CD4-positive, alpha-beta T cell treated with Interleukin-1 beta for 1 hour (primary cell): ENCODE measurements around the gene MDC1.
A peak's percentile ranks its signal among the peaks of the same experiment; 100 is the strongest.

Experiments
- DNase-seq, 2 donors: peaks; one replicate each; pipeline ENCODE4 v3.0.0-alpha.2; 2020 to 2022

The MDC1 gene

DNA sequence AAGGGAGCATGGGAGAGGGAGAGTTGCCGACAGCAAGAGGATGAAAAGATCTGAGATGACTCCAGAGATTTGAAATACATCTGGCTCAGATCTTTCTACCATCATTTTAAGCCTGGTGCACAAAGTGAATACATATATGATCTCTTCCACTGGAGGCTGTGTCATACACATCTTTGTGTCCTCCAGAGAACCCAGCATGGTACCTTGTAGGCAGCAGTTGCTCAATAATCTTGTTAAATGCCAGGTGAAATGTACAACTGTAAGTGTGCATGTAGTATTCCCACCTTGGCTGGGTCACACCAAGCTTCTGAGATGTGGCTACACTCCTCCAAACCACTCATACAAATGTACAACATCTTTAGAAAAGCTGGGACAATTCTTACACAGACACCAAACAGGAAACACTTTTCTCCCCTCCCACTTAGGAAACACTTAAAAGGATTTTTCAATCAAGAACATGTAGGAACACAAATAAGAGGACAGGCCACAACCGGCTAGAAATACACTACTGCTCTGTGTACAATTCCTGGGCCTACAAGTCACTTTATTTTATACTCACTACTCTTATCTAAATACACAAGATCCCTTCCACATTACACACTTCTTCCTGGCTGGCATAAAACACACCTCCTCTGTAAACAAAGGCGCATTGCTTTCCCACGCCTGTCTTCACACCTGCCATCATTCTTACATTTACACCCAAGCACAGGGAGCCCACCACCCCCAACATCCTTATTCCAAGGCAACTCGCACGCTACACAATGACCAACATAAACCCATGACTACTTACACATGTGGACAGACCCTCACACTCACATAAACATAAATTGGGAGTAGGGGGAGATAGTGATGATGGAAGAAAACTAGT lies 31.1 kb upstream of the MDC1 start:
- no peak for DNase-seq

DNA sequence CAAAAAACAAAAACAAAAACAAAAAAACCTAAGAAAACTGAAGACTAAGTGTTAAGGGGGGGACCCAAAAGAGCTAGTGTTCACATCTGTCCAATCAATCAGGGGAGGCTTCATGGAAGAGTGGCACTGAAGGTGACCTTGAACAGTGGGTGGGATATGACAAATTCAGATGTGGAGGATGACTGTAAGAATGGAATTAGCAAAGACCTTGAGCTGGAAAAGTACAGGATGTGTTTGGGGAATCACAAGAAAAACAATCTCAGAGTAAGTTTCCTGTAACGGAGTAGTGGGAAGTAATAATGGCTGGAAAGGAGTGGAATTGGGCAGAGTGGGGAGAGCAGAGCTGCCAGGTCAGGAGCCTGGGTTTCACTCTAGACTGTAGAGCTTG lies 30.2 kb upstream of the MDC1 start:
- DNase-seq: no peak

DNA sequence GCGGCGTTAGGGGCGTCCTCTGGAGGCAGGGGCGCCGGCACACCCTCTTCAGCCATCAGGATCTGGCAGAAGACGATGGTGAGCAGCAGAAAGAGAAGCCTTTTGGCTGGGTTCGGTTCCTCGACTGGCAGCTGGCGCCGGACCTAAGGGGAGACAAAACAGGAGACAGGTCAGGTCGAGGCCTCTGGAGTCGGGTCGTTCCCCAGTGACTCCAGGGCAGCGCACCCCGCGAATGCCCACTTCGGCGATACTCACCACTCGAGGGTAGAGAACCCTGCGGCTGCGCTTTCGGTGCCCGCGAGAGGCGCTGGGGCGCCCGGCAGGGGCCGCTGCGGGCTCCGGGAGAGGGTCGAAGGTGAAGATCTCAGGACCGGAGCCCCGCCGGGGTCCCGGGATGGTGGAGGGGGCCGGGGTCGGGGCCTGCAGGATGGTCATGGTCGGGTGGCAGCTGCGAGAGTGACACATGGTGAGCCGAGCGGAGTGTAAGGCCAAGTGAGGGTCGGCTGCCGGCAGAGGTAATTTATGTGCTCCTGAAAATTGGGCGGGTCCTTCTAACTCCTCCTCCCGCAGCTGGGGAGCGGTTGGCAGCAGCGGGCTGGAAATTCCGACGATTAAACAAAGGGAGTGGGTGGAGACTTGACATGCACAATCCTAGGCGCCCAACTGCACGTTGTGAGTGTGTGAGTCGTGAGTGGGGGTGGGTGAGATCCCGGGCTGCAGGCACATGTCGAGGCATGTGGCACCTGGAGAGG lies 27.1 kb upstream of the MDC1 start, which contains the start of gene IER3:
TSS of gene IER3 (minus strand) at position 494 of the 752 bp plus-strand sequence. CDS start at position 465, 29 bp downstream.
- DNase-seq: peak; percentile 83 to 85

DNA sequence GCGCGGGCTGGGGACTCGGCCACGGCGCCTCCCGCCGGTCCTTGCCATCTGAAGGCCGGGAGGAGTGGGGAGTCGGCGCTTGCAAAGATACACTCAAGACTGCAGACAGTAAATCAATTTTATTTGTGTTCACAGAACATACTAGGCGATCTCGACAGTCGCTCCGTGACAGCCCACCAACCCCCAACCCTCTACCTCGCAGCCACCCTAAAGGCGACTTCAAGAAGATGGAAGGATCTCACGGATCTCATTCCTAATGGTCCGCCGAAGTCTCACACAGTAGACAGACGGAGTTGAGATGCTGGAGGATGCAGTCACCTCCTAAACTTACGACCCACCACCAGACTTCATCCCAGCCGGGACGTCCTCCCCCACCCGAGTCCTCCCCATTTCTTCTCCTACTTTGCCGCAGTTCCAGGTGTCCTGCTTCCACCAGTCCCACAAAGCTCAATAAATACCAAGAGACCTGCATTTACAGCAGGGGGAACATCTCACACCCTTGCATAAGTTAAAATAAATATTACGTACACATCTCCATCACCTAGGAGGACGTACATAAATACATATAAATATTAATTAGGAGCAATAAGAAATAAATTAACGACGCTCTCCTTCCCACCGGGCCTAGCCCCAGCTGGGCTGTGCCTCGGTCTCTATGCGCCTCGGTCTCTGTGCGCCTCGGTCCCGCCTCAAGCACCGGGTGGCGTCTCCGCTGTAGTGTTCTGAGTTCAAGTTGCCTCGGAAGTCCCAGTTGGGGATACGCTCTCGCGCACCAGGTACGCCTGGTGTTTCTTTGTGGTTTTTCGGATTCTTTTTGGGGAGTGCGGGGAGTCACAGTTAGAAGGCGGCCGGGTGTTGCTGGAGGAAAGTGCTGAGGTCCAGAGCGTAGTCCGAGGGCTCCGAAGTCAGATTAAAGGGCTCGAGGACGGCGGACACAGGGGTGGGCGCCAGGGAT lies 26.3 kb upstream of the MDC1 start:
- peak; percentile 28 to 44 for DNase-seq

DNA sequence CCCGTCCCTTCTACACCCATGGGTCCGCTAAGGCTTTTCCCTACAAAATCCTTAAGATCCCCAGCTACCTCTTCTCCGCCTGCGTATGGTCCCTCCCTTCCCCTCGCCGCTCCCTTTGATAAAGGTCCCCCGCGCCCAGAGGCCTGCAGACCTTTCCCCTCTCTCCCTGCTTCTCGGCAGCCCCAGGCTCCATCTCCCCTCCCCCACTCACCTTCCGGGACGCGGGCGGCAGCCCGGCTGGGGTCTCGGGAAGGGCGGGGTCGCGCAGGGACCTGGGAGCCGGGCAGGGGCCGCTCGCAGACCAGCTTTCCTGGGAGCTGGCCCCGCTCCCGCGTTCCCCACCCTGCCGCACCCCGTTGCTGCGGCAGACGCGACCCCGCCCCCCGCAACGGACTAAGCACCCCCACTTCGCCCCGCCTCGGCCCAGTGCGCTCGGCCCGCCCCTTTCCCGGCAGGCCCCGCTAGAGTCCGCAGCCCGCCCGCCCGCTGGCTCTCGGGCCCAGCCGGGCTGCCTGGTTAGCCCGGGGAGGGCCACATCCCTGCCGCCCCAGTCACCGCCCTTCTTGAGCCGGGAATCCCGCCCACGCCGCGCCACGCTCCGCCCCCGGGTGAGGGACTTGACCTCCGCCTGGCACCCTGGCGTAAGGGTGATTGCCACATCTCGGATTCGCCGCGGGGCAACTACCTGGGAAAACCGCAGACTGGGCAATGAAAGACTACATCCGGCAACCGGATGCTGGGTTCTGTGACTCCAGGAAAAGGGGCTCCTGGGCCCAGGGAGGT lies 25.4 kb upstream of the MDC1 start, which contains the start of gene FLOT1:
TSS of gene FLOT1 (minus strand) at position 372 of the 783 bp plus-strand sequence. CDS start 498 bp downstream, outside the sequence.
- DNase-seq: peak; percentile 92 to 94

DNA sequence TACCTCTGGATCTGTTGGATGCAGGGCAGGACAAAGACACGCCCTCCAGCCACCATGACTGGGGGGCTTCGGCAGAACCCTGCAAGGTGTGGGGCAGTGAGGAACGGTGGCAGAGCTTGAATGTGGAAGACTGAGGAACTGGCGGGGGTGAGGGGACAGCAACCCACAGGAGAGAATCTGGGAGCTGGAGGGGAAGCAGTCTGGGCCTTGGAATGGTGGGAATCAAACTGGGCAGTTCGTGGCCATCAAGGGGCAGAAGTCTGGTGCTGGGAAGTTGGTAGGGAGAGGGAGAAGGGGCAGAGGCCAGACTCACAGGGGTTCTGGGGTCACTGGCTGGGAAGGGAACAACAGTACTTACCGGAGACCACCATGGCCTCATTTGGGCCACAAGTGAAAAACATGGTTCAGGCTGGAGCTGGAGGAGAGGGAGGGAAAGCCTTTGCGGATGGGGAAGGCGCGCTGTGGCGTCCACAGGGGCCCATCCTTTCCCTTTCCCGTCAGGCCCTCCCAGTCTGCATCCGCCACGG lies 24.8 kb upstream of the MDC1 start:
- no peak for DNase-seq

DNA sequence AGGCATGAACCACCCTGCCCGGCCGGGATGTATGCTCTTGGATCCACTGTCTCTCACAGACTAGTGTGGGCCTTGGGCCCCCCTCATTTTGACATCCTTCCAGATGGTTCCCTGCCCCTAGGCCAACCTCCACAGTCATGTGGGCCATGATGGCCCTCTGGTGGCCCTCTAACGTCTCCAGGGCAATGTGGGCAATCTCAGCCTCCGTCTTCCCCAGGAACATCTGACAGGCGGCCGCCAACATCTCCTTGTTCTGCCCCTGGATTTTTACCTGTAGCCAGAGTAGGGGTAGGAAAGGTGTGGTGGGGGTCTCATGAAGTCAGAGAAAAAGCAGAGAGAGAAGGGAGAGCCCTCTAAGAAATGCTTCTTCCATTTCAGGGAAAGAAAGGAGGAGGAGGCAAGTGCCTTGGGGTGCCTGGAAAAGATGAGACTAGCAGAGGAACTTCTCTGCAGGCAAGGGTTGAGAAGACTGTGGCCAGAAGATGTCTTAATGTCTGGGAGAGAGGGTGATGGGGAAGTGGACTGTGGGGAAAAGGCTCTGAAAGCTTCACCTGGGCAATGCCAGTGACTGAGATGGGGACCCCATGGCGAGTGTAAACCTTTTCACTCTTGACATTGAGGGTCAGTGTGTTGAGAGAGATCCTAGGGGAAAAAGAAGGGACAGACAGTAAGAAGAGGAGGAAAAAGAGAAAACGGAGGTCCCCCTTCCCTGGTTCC lies 24.1 kb upstream of the MDC1 start:
- DNase-seq: no peak

DNA sequence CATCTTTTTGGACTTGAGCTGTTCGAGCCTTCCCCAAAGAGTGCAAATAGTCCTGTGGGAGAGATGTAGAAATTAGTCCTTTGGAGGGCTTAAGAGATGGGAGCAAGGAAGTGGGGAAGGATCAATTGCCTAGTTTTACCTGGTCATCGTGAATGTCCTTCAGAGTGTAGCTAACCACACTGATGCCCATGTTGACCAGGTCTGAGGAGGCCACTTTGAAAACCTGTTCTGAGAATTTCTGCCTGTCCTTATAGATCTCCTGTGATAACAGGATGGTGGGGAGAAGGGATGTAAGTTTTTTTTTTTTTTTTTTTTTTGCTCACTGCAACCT lies 23.4 kb upstream of the MDC1 start:
- DNase-seq: no peak

DNA sequence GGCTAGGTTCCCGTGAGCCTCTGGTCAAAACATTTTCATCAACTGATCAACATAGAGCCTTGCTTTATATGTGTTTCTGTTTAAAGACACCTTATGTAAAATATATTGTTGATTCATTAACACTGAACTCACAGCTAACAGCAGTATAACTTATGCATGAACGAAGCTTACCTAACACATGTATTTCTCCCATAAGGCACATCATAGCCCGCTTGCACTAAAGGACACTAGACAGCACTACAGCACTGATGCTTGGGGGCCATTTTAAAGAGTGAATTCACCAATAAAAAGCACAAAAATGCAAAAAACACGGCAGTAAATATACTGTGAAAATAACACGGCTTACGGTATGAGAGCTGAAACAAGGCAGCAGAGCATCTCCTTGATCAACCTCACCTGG lies 21.5 kb upstream of the MDC1 start:
- DNase-seq: no peak

DNA sequence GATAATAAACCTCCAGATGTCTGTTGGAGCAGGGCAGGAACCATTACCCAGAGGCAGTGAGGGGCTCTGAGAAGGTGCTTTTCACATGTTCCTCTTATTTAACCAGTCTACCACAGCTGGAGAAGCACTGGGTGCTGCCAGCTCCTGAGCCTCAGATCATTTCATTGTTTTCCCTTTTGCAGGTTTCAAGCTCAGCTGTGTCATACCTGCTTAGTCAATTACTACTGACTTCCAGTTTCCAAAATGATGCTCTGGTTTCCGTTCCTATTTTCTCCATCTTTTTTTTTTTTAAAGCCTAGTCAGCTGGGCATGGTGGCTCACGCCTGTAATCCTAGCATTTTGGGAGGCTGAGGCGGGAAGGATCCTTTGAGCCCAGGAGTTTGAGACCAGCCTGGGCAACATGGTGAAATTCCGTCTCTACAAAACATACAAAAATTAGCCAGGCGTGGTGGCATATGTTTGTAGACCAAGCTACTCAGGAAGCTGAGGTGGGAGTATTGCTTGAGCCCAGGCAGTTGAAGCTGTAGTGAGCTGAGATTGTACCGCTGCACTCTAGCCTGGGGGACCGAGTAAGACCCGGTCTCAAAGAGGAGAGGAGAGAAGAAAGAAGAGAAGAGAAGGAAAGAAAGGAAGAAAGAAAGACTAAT lies 18.7 kb upstream of the MDC1 start:
- no peak for DNase-seq

DNA sequence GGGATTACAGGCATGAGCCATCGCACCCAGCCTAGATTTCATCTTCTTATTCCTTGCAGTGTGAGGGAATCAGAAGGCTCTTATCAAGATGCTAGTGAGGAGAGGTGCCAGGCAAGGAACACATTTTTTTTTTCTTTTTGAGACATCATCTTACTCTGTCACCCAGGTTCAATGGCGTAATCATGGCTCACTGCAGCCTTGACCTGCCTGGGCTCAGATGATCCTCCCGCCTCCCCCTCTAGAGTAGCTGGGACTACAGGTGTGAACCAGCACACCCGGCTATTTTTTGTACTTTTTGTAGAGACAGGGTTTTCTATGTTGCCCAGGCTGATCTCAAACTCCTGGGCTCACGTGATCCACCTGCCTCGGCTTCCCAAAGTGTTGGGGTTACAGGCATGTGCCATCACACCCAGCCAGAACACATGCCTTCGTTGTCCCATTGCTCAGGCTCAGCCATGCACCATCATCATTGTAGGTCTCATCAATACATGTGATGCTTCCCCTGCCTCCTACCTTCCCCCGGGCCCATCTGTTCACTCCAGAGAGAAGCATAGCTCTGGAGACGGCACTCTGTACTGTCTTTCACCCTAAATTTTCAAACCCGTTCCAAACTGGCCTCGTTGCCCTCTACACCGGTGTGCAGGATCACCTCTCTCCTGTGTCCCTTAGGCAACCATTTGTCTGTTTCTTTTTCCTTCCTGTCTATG lies 15.3 kb upstream of the MDC1 start:
- DNase-seq: no peak

DNA sequence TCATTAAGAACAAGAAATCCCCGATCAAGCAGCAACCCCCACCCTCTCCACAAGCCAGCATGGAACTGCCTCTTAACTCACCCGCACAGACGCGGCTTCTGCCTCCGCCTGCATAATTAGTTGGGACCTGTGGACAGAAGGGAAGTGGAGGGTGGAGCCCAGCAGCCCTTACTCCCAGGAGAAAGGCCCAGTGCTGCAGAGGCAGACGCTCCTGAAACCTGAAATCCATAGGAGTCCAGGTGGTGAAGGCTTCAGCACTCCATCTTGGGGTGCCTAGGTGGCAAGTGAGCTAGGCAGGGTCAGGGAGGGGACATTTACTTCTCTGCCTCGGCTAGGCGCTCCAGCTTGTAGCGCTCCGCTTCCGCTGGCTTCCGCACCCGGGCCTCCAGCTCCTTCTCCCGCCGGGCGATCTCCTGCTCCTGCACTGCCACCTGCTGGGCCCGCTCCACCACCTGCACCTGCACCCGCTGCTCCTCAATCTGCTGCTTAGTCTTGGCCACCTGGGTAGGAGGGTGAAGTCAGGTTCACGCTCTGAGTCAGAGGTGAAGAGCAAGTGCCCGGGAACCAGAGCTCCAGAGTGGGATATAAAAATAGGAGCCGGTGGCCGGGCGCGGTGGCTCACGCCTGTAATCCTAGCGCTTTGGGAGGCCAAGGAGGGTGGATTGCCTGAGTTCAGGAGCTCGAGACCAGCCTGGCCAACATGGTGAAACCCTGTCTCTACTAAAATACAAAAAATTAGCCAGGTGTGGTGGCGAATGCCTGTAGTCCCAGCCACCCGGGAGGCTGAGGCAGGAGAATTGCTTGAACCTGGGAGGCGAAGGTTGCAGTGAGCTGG lies 13.7 kb upstream of the MDC1 start:
- DNase-seq: peak; percentile 86

DNA sequence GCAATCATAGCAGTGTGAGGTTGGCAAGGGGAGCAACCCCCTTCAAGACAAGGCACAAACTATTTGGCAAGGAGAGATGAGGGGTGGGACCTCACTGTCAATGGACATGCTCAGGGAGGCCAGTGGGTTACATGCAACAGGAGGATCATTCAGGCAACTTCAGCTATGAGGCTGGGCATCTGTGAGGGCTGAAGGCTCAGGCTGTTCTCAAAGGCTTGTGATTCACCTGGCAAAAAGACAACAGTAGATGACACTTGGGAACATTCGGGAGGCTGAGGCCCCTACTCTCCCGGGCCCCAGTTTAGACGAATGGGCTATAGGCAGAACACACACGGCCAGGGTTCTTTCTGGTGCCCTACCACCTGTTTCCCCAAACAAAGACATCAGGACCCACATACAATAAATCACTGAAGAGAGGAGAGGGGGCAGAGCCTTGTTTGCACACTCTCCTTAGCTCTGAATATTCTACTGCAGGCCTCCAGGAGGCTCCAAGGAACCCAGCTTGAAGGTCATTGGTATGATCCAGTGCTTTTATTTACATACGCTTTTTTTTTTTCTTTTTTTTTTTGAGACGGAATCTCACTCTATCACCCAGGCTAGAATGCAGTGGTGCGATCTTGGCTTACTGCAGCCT lies 11.0 kb upstream of the MDC1 start:
- DNase-seq: no peak

DNA sequence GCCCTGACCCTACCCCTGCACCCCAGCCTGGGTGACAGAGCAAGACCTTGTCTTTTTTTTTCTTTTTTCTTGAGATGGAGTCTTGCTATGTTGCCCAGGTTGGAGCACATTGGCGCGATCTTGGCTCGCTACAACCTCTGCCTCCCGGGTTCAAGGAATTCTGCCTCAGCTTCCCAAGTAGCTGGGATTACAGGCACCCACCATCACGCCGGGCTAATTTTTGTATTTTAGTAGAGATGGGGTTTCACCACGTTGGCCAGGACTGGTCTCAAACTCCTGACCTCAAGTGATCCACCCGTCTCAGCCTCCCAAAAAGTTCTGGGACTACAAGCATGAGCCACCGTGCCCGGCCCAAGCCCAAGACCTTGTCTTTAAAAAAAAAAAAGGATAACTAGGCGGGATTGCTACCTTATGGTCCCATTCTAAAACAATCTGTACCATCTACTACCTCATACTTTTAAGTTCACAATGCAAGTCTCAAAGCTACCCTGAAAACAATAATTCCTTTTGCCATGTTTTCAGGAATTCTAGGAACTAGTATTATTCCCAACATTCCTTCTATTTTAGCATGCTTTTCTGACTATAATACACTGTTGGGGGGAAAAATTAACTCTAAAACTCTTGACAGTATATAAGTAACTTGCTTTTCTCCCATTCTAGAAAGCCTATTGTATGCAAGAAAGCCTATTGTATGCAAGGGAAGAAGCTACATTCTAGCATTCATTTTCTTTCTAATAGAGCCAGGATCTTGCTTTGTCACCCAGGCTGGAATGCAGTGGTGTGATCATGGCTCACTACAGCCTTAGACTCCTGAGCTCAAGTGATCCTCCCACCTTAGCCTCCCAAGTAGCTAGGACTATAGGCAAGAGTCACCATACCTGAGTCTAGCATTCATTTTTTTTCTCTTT lies 9.7 kb upstream of the MDC1 start:
- no peak for DNase-seq

DNA sequence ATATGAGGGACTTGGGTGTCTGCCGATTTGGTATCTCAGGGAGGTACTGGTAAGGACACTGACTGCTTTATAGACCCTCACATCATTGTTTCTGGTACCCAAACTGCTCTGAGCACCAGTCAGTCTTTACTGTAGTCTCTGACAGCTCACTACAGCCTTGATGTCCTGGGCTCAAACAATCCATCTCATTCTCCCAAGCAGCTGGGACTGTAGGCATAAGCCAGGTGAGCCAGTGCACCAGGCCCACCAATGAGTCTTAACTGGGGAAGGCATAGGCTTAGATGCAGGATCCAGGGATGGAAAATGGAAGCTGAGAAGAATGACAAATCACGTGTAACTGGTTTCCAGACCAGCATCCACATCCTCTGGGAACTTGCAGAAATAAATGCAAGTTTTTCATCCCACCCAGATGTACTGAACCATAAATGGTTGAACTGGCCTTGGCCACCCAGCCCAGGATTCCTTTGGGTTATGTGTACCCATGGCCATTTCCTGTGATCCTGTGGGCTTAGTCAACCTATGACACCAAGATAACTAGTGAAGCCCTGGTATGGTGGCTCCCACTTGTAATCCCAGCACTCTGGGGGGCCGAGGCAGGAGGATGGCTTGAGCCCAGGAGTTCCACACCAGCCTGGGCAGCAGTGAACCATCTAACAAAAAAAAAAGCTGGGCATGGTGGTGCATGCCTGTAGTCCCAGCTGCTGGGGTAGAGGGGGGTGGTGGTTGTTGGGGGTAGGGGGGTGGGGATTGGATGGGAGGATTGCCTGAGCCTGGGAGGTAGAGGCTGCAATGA lies 8.8 kb upstream of the MDC1 start:
- DNase-seq: no peak

DNA sequence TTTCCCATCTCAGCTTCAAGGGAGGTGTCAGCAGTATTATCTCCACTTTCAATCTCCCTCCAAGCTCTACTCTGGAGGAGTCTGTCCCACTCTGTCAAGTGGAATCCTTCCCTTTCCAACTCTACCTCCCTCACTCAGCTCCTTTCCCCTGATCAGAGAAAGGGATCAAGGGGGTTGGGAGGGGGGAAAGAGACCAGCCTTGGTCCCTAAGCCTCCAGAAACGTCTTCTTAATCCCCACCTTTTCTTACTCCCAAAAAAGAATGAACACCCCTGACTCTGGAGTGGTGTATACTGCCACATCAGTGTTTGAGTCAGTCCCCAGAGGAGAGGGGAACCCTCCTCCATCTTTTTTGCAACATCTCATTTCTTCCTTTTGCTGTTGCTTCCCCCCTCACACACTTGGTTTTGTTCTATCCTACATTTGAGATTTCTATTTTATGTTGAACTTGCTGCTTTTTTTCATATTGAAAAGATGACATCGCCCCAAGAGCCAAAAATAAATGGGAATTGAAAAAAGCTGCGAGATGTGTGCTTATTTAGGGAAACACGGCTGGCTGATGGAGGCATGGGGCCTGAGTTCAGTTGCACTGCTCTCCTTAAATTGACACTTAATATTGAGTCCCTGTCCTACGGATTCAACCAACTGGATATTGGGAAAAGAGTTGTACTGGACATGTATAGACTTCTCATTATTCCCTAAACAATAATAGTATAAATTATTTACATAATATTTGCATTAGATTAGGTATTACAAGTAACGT lies 8.0 kb upstream of the MDC1 start:
- no peak for DNase-seq
